Measurements from ENCODE around the gene PPP2R3A. TPM values are rescaled to one million over a fixed set of nuclear protein-coding genes. Genes with fewer than 3 reads are reported as not detected.

PPP2R3A gene
- total RNA-seq, 1 donor from 2014 or later: 19.3 TPM

DNA sequence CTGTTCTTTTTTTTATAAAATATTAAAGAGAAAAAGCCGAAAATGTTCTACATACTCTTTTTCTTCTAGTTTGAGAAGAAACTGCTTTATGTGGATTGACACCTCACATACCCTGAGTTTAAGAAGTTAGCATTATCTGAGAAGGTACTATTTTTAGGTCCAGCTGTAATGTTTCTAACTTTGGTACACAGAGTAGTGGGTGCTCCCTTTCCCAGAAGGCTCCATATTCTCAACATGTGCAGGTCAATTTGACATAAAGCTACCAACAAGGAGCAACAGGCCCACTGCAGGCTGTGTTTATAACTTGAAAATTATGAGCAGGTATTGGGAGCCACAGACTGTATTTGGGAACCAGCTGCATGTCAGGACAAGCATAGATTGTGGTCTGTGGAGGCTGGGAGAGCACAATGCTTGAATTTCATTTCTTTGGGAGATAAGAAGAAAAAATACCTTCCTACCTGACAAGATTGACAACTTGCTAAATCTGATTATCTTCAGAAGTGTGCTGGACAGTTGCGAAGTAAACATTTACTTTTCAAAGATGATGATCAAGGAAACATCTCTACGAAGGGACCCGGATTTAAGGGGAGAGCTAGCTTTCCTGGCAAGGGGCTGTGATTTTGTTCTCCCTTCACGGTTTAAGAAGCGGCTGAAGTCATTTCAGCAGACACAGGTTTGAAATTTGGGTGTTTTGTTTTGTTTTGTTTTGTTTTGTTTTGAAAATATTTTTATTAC is 57.2 kb downstream of the PPP2R3A start:
- Mint-ChIP-seq H3K4me3 (ENCODE audit: unreplicated experiment) (no peak overlapping the region), H3K27me3 (ENCODE audit: unreplicated experiment) (no peaks in the 10 kb centered on the region), H3K4me1 (ENCODE audit: unreplicated experiment) (no peaks in the 10 kb centered on the region), H3K27ac (ENCODE audit: unreplicated experiment) (no peak overlapping the region), H3K9me3 (ENCODE audit: unreplicated experiment) (no peaks in the 10 kb centered on the region), H3K36me3 (ENCODE audit: low read depth, unreplicated experiment) (no peaks in the 10 kb centered on the region)
- no peak for DNase-seq (ENCODE audit: low spot score)
- TF ChIP-seq, protein P1, sequence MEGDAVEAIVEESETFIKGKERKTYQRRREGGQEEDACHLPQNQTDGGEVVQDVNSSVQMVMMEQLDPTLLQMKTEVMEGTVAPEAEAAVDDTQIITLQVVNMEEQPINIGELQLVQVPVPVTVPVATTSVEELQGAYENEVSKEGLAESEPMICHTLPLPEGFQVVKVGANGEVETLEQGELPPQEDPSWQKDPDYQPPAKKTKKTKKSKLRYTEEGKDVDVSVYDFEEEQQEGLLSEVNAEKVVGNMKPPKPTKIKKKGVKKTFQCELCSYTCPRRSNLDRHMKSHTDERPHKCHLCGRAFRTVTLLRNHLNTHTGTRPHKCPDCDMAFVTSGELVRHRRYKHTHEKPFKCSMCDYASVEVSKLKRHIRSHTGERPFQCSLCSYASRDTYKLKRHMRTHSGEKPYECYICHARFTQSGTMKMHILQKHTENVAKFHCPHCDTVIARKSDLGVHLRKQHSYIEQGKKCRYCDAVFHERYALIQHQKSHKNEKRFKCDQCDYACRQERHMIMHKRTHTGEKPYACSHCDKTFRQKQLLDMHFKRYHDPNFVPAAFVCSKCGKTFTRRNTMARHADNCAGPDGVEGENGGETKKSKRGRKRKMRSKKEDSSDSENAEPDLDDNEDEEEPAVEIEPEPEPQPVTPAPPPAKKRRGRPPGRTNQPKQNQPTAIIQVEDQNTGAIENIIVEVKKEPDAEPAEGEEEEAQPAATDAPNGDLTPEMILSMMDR (IDR thresholded peaks at IDR 0.05; ENCODE audit: unreplicated experiment): no peak

DNA sequence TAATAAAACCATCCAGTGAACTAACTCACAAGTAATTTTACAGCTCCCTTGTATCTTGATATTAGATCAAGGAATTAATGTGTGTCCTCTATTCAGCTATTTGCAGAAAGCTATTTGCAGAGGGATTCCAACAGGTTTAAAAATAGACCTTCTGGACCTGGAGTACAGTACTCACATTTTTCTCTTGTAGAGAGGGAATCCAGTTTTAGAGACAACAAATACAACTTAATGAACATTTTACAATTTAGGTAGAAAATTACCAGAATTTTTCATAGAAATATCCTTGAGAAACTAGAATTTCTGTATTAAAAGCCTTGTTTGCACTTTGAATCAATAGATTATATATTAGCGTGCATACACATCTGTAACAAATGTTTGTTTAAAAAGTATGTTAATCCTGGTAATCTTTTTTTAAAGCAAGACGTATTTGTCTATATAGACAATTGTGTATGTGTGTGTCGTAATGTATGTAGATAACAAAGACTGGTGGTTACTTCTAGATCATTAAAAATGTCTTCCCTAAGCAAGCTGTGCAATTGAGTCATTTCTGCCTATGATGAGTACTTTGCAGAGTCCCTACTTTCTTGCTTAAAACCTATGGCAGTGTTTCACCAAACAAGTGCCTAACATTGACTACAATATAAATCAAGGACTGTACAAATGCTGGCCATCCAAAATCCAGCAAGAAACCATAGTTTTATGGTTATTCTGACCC is 57.9 kb downstream of the PPP2R3A start:
- Mint-ChIP-seq H3K27me3 (ENCODE audit: unreplicated experiment) (no peaks in the 10 kb centered on the region), H3K36me3 (ENCODE audit: low read depth, unreplicated experiment) (peaks cover 5% of the 10 kb centered on the region), H3K27ac (ENCODE audit: unreplicated experiment) (no peak overlapping the region), H3K4me1 (ENCODE audit: unreplicated experiment) (no peaks in the 10 kb centered on the region), H3K4me3 (ENCODE audit: unreplicated experiment) (no peak overlapping the region), H3K9me3 (ENCODE audit: unreplicated experiment) (no peaks in the 10 kb centered on the region)
- DNase-seq (ENCODE audit: low spot score): no peak
- TF ChIP-seq, protein P1 (IDR thresholded peaks at IDR 0.05; ENCODE audit: unreplicated experiment): no peak

DNA sequence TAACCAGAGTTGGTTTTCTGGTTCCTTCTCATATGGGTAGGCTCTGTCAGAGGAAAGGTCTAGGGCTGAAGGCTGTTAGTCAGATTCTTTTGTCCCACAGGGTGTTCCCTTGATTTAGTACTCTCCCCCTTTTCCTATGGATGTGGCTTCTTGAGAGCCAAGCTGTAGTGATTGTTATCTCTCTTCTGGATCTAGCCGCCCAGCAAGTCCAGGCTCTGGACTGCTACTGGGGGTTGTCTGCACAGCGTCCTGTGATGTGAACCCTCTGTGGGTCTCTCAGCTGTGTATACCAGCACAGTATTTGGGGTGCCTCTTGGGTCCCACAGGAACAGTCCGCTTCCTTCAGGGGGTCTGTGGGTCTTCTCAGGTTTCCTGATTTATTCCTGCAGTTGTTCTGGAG is 70.8 kb downstream of the PPP2R3A start:
- Mint-ChIP-seq H3K4me1 (ENCODE audit: unreplicated experiment) (peaks cover 8% of the 10 kb centered on the region), H3K27me3 (ENCODE audit: unreplicated experiment) (no peaks in the 10 kb centered on the region)
- TF ChIP-seq, protein P1 (IDR thresholded peaks at IDR 0.05; ENCODE audit: unreplicated experiment): no peak

DNA sequence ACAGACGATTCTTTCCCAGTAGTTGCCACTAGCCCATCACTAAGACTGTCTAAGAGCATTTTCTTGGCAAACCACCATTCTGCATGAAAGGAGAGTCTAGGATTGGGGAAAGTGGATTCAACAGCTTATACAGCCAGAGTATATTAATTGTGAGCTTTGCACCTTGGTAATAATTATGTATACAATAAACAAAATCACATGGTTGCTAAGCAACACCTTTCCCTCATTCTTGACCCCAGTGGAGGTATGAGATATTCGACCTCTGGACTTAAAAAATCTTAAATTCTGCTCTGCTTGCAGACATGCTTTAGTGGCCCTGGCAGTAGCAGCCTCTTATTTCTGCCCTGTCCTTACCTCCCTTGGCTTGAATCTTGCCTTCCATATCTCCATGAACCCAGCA is 73.1 kb downstream of the PPP2R3A start:
- Mint-ChIP-seq H3K27me3 (ENCODE audit: unreplicated experiment) (no peaks in the 10 kb centered on the region), H3K9me3 (ENCODE audit: unreplicated experiment) (no peaks in the 10 kb centered on the region), H3K4me3 (ENCODE audit: unreplicated experiment) (no peak overlapping the region), H3K27ac (ENCODE audit: unreplicated experiment) (no peak overlapping the region), H3K36me3 (ENCODE audit: low read depth, unreplicated experiment) (peaks cover 4% of the 10 kb centered on the region), H3K4me1 (ENCODE audit: unreplicated experiment) (peaks cover 8% of the 10 kb centered on the region)
- no peak for DNase-seq (ENCODE audit: low spot score)
- TF ChIP-seq, protein P1 (IDR thresholded peaks at IDR 0.05; ENCODE audit: unreplicated experiment): no peak

More for the DNA sequence above, 70.8 kb downstream of the PPP2R3A start:
- H3K36me3 Mint-ChIP-seq (ENCODE audit: low read depth, unreplicated experiment): no peaks in the 10 kb centered on the region
- no peak for DNase-seq (ENCODE audit: low spot score)
- H3K9me3 Mint-ChIP-seq (ENCODE audit: unreplicated experiment): no peaks in the 10 kb centered on the region
- H3K4me3 Mint-ChIP-seq (ENCODE audit: unreplicated experiment): no peak overlapping the region
- H3K27ac Mint-ChIP-seq (ENCODE audit: unreplicated experiment): no peak overlapping the region
